ENCODE data around the gene CDC42EP1.
"Not testable (repeated sequence)": the region's sequence is repeated elsewhere in the genome, so short reads cannot be mapped to it uniquely, and the experiment has no call there.

Gene CDC42EP1

GRCh38 chr22:37588546-37589215, 28.4 kb downstream of the CDC42EP1 start:
- DNase-seq, result no peak

GRCh38 chr22:37589636-37590035, 29.4 kb downstream of the CDC42EP1 start:
- no peak for DNase-seq

GRCh38 chr22:37591081-37591480, 30.8 kb downstream of the CDC42EP1 start:
- not testable (repeated sequence) for DNase-seq

- DNase-seq, result no peak
Measured at GRCh38 chr22:37591823-37592404, 31.6 kb downstream of the CDC42EP1 start.

- no peak for DNase-seq
Measured at GRCh38 chr22:37594237-37594636, 34.0 kb downstream of the CDC42EP1 start.

- DNase-seq, result no peak
Measured at GRCh38 chr22:37599153-37599552, 38.9 kb downstream of the CDC42EP1 start.

GRCh38 chr22:37601203-37601539, 40.9 kb downstream of the CDC42EP1 start:
- DNase-seq, result no peak

GRCh38 chr22:37601540-37602442, 41.5 kb downstream of the CDC42EP1 start:
- DNase-seq, result no peak

- not testable (repeated sequence) for DNase-seq
Measured at GRCh38 chr22:37602546-37603277, 42.4 kb downstream of the CDC42EP1 start.

- DNase-seq, result no peak
Measured at GRCh38 chr22:37604074-37604473, 43.8 kb downstream of the CDC42EP1 start.

- DNase-seq, result peak; percentile 58
Measured at GRCh38 chr22:37604875-37605274, 44.6 kb downstream of the CDC42EP1 start.

GRCh38 chr22:37607010-37607934, 47.0 kb downstream of the CDC42EP1 start:
- DNase-seq, result peak; percentile 94

- no peak for DNase-seq
Measured at GRCh38 chr22:37607935-37608476, 47.7 kb downstream of the CDC42EP1 start.

GRCh38 chr22:37608477-37609239, 48.4 kb downstream of the CDC42EP1 start, which contains the start of gene GGA1:
Gene GGA1, plus strand, starts transcription at chr22:37608834. Its CDS starts 27 bp downstream, at chr22:37608861.
- DNase-seq, result peak; percentile 95

GRCh38 chr22:37609240-37610152, 49.2 kb downstream of the CDC42EP1 start:
- no peak for DNase-seq

- not testable (repeated sequence) for DNase-seq
Measured at GRCh38 chr22:37610153-37610475, 49.8 kb downstream of the CDC42EP1 start.

- no peak for DNase-seq
Measured at GRCh38 chr22:37610480-37611129, 50.3 kb downstream of the CDC42EP1 start.

GRCh38 chr22:37611207-37611606, 50.9 kb downstream of the CDC42EP1 start:
- DNase-seq, result no peak

Measured in activated T-cell treated with anti-CD3 and anti-CD28 coated beads, Interleukin-2, amount 50 U/mL, for 1 hour (primary cell).